HCT116 (cell line): ENCODE results near the gene ELK3. TPM values are rescaled to one million over a fixed set of nuclear protein-coding genes. Genes with fewer than 3 reads are reported as not detected.
A peak's percentile ranks its signal among the peaks of the same experiment; 100 is the strongest.

Experiments
- ATAC-seq: fragments of 200-7000 bp; cut with Tn5 transposase; 2 replicates; pipeline ENCODE4 v1.9.1; 2020; ENCODE audit warnings: mild to moderate bottlenecking, moderate library complexity
- BruUV-seq: library from RNA; stranded (reverse); fragments of 400-500 nt; replicated peaks from 2 replicates; lab custom pipeline; 2021; lab: Mats Ljungman, UMichigan
- CTCF ChIA-PET: fragments of 300-600 bp; sonication (Branson Sonifier 250); formaldehyde crosslinking; loops from one replicate; lab custom pipeline; 2021; ENCODE audit warnings: antibody characterized with exemption; lab: Charles Lee
- POLR2A ChIA-PET: fragments of 300-600, 350-600 bp; sonication (Branson Sonifier 250); formaldehyde crosslinking; loops from one replicate; lab custom pipeline; 2021; ENCODE audit warnings: antibody characterized with exemption; lab: Charles Lee
- RAD21 ChIA-PET, 2 experiments: fragments of 300-600 bp; sonication (Branson Sonifier 250); formaldehyde crosslinking; loops; one replicate each; lab custom pipeline; 2023; ENCODE audit warnings: low total read pairs in 2 of 2; ENCODE audit not compliant: uncharacterized antibody in 2 of 2, unreplicated experiment in 2 of 2, low non-redundant PET in 1 of 2; lab: Charles Lee
- DNase-seq: peaks from one replicate; pipeline ENCODE4 v3.0.0-alpha.2; 2010; ENCODE audit warnings: low read depth, low spot score
- H2AFZ ChIP-seq: fragments of 200-600 bp; shearing (Covaris generic), sonication (generic); 2 replicates; pipeline ENCODE4 v1.6.1; 2017; ENCODE audit warnings: low read depth, mixed run types, mixed read lengths, antibody characterized with exemption, low read length; ENCODE audit not compliant: poor library complexity, severe bottlenecking
- H3K27ac ChIP-seq: 2 replicates; pipeline ENCODE4 v1.5.1; 2012; ENCODE audit warnings: low read depth, low read length
- H3K27me3 ChIP-seq: fragments of 200-600 bp; sonication (generic); 2 replicates; pipeline ENCODE4 v1.6.1; 2016; ENCODE audit warnings: mixed run types, low read length, mixed read lengths; ENCODE audit not compliant: insufficient read depth
- H3K36me3 ChIP-seq, 2 experiments: fragments of 200-500 bp in 1 of 2; fragments of 200-600 bp in 1 of 2; sonication (Bioruptor generic) in 1 of 2; sonication (generic) in 1 of 2; 2 replicates each; pipeline versions ENCODE4 v1.5.1 to v1.6.1; 2014 to 2016; ENCODE audit warnings: low read length in 2 of 2, inconsistent platforms in 1 of 2, mixed read lengths in 1 of 2, mixed run types in 1 of 2; ENCODE audit not compliant: insufficient read depth in 2 of 2, control insufficient read depth in 1 of 2
- H3K4me1 ChIP-seq, 2 experiments: fragments of 200-600 bp in 1 of 2; sonication (generic) in 1 of 2; 2 replicates each; pipeline versions ENCODE4 v1.5.1 to v1.6.1; 2012 to 2017; ENCODE audit warnings: low read length in 2 of 2, inconsistent platforms in 1 of 2, mild to moderate bottlenecking in 1 of 2, mixed read lengths in 1 of 2, mixed run types in 1 of 2, moderate library complexity in 1 of 2; ENCODE audit not compliant: insufficient read depth in 2 of 2, control insufficient read depth in 1 of 2
- H3K4me2 ChIP-seq: fragments of 200-600 bp; sonication (generic); 2 replicates; pipeline ENCODE4 v1.6.1; 2017; ENCODE audit warnings: mixed run types, low read length, mixed read lengths
- H3K4me3 ChIP-seq, 2 experiments: fragments of 200-600 bp in 1 of 2; sonication (generic) in 1 of 2; replicated peaks in 1 of 2; 2 replicates each; pipeline ENCODE4 v1.5.1; 2011 to 2016; ENCODE audit warnings: low read length in 2 of 2, control low read depth in 1 of 2, low read depth in 1 of 2, mild to moderate bottlenecking in 1 of 2, mixed read lengths in 1 of 2, mixed run types in 1 of 2
- H3K79me2 ChIP-seq: fragments of 200-600 bp; sonication (generic); 2 replicates; pipeline ENCODE4 v1.6.1; 2017; ENCODE audit warnings: mild to moderate bottlenecking, mixed run types, low read length, moderate library complexity, mixed read lengths; ENCODE audit not compliant: insufficient read depth
- H3K9ac ChIP-seq: fragments of 200-600 bp; sonication (generic); 2 replicates; pipeline ENCODE4 v1.6.1; 2016; ENCODE audit warnings: low read length, mixed read lengths
- H3K9me2 ChIP-seq: fragments of 200-600 bp; sonication (generic), shearing (Covaris generic); 2 replicates; pipeline ENCODE4 v1.6.1; 2017; ENCODE audit warnings: mixed run types, mild to moderate bottlenecking, moderate library complexity; ENCODE audit not compliant: insufficient read depth
- H3K9me3 ChIP-seq, 2 experiments: fragments of 200-500 bp in 1 of 2; fragments of 200-600 bp in 1 of 2; sonication (Bioruptor generic) in 1 of 2; sonication (generic) in 1 of 2; 2 replicates each; pipeline ENCODE4 v1.6.1; 2014 to 2017; ENCODE audit warnings: low read length in 2 of 2, mixed read lengths in 2 of 2, inconsistent platforms in 1 of 2, low read depth in 1 of 2, mild to moderate bottlenecking in 1 of 2, mixed run types in 1 of 2, moderate library complexity in 1 of 2; ENCODE audit not compliant: control insufficient read depth in 1 of 2, insufficient read depth in 1 of 2
- H4K20me1 ChIP-seq: fragments of 200-600 bp; sonication (generic), shearing (Covaris generic); 2 replicates; pipeline ENCODE4 v1.6.1; 2017; ENCODE audit warnings: mixed run types, mild to moderate bottlenecking, moderate library complexity; ENCODE audit not compliant: insufficient read depth
- ATF3 ChIP-seq: IDR thresholded peaks from 2 replicates; pipeline ENCODE4 v1.6.1; 2012
- EGR1 ChIP-seq: IDR thresholded peaks from 2 replicates; pipeline ENCODE4 v1.6.1; 2012; ENCODE audit warnings: low read depth
- FOSL1 ChIP-seq: IDR thresholded peaks from 2 replicates; pipeline ENCODE4 v1.6.1; 2012; ENCODE audit warnings: low read depth
- JUND ChIP-seq: IDR thresholded peaks from 2 replicates; pipeline ENCODE4 v1.6.1; 2012
- MAX ChIP-seq: IDR thresholded peaks from 2 replicates; pipeline ENCODE4 v1.6.1; 2012
- POLR2A ChIP-seq: IDR thresholded peaks from 2 replicates; pipeline ENCODE4 v1.7.0; 2011; ENCODE audit warnings: borderline replicate concordance; ENCODE audit not compliant: insufficient read depth, insufficient read length; ENCODE audit errors: extremely low read depth
- RAD21 ChIP-seq: IDR thresholded peaks from 2 replicates; pipeline ENCODE4 v1.6.1; 2012; ENCODE audit warnings: low read depth, mild to moderate bottlenecking
- REST ChIP-seq: IDR thresholded peaks from 2 replicates; pipeline ENCODE4 v1.6.1; 2012; ENCODE audit warnings: low read depth
- ZFX ChIP-seq: fragments of 450-650 bp; IDR thresholded peaks from 2 replicates; pipeline ENCODE4 v1.6.1; 2017
- intact Hi-C: fragments of 100-400 bp; cut with micrococcal nuclease; formaldehyde crosslinking; loops from 2 replicates; pipeline ENCODE4 v1.10.0; 2022
- total RNA-seq: library from RNA; stranded (reverse); gene quantifications from one replicate; pipeline ENCODE4 v1.2.1, GENCODE V29; 2021; ENCODE audit not compliant: unreplicated experiment

The ELK3 gene
- total RNA-seq, 1 experiment from 2014 or later = 45.6 TPM

GRCh38 chr12:96194971-96195844 lies 1.0 kb downstream of the ELK3 start (continued):
- no peak for TF ChIP-seq REST
- TF ChIP-seq EGR1 = no peak
- no peak for TF ChIP-seq ATF3
- no peak for TF ChIP-seq RAD21
- TF ChIP-seq POLR2A = no peak
- no peak for TF ChIP-seq ZFX

GRCh38 chr12:96195845-96196451 lies 1.8 kb downstream of the ELK3 start:
- RAD21 ChIA-PET = interaction anchor here in 1 of 2 experiments (0.7 kb wide), 1 partner anchor 160 kb away, joined by 3 read pairs; no protein-coding TSS in a partner anchor
- Histone ChIP-seq H3K9me3 (no peaks in the 10 kb centered on the region), H3K4me3 (peak overlapping the region; percentile 86 to 88)
- no peak for DNase-seq
- peak; percentile 13; the same call in 1 of the 2 replicates for TF ChIP-seq FOSL1
- TF ChIP-seq MAX = peak; percentile 20; the same call in 1 of the 2 replicates
- TF ChIP-seq ZFX = no peak
- TF ChIP-seq JUND = peak; percentile 8; the same call in 1 of the 2 replicates
- TF ChIP-seq, all 23 proteins: peak for 3
- peak overlapping the region; percentile 94 for H3K27ac ChIP-seq
- H2AFZ ChIP-seq = no peak overlapping the region
- no peaks in the 10 kb centered on the region for H3K36me3 ChIP-seq
- intact Hi-C loops = loop anchor here (5.0 kb wide), 2 partner anchors 134 to 149 kb away; no protein-coding TSS in a partner anchor
- peak overlapping the region; percentile 97 for H3K4me2 ChIP-seq
- no peaks in the 10 kb centered on the region for H3K9me2 ChIP-seq
- no peaks in the 10 kb centered on the region for H4K20me1 ChIP-seq
- POLR2A ChIA-PET = interaction anchor here (1.0 kb wide), 1 partner anchor 19 kb away, joined by 5 read pairs; no protein-coding TSS in a partner anchor
- CTCF ChIA-PET = interaction anchor here (1.5 kb wide), 1 partner anchor 19 kb away, joined by 4 read pairs; no protein-coding TSS in a partner anchor
- H3K79me2 ChIP-seq = peaks cover 62% of the 10 kb centered on the region
- H3K9ac ChIP-seq = peak overlapping the region; percentile 81
- no TSS peak for BruUV-seq
- H3K27me3 ChIP-seq = no peaks in the 10 kb centered on the region
- peak; percentile 13 for ATAC-seq
- H3K4me1 ChIP-seq = peaks cover 43 to 61% of the 10 kb centered on the region in 2 experiments
